ENCODE data around the gene PDE10A.

Gene PDE10A

DNA sequence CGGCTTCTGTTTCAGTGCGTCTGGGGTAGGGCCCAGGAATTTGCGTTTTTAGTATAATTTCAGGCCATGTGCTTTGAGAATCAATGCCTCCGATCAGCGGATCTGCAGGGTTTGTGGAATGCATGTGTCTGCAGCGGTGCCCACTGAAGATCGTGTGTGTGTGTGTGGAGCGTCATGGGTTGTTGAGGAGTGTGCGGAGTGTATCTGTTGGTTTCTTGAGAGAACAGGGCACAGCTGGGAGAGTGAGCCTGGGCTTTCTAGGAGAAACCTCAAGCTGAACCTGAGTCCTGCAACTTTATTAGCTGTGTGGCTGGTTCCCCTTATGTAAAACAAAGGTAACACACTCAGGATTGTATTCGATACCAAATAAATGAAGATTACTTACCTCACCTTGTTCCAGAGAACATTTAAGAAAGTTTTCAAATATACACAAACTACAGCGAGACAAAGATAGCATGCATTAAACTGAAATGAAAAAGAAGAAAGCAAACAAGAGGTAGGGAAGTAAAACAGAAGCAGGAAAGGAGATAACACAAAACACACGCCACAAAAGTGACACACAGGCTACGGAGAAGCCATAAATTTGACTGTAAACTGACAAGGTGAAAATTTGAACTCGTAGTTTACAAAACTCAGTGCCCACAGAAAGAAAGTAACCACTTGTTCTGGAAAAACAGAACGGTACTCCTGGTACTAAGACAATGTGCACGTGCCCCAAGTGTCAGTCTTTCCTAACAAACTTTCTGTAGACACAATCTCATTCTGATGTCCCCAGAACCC is 28.8 kb downstream of the PDE10A start:
- no peak for DNase-seq (ENCODE audit: low spot score)
- in situ Hi-C loops (cut with MboI; ENCODE audit: low sequenced_read_pairs, unreplicated experiment): no loop called here
- TF ChIP-seq, protein P1, sequence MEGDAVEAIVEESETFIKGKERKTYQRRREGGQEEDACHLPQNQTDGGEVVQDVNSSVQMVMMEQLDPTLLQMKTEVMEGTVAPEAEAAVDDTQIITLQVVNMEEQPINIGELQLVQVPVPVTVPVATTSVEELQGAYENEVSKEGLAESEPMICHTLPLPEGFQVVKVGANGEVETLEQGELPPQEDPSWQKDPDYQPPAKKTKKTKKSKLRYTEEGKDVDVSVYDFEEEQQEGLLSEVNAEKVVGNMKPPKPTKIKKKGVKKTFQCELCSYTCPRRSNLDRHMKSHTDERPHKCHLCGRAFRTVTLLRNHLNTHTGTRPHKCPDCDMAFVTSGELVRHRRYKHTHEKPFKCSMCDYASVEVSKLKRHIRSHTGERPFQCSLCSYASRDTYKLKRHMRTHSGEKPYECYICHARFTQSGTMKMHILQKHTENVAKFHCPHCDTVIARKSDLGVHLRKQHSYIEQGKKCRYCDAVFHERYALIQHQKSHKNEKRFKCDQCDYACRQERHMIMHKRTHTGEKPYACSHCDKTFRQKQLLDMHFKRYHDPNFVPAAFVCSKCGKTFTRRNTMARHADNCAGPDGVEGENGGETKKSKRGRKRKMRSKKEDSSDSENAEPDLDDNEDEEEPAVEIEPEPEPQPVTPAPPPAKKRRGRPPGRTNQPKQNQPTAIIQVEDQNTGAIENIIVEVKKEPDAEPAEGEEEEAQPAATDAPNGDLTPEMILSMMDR (IDR thresholded peaks at IDR 0.05; ENCODE audit: borderline replicate concordance, control extremely low read depth, extremely low read depth, insufficient read depth, missing control alignments): no peak

DNA sequence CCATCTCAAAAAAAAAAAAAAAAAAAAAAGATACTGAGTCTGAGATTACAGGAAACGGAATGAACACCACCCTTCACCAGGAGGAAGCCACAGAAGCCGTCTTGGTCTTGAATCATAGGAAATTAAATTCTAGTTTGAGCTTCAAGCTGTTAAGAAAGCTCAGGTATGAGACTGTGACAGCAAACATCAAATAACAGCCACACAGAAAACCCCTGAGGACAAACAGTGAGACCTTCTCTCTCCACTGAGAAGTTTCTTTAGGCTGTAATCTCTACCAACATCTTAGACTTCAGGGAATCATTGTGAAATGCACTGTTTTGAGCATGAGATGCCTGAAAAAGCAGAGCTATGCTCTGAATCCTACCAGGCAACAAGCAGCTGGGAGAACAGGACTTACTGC is 30.8 kb downstream of the PDE10A start:
- TF ChIP-seq, protein P1 (IDR thresholded peaks at IDR 0.05; ENCODE audit: borderline replicate concordance, control extremely low read depth, extremely low read depth, insufficient read depth, missing control alignments): no peak
- no peak for DNase-seq (ENCODE audit: low spot score)
- in situ Hi-C loops (cut with MboI; ENCODE audit: low sequenced_read_pairs, unreplicated experiment): no loop called here

- in situ Hi-C loops (cut with MboI; ENCODE audit: low sequenced_read_pairs, unreplicated experiment): no loop called here
- DNase-seq (ENCODE audit: low spot score): no peak
- TF ChIP-seq, protein P1 (IDR thresholded peaks at IDR 0.05; ENCODE audit: borderline replicate concordance, control extremely low read depth, extremely low read depth, insufficient read depth, missing control alignments): no peak
Measured at GRCh38 chr6:165630544-165630953, 32.5 kb downstream of the PDE10A start.

- in situ Hi-C loops (cut with MboI; ENCODE audit: low sequenced_read_pairs, unreplicated experiment): no loop called here
- TF ChIP-seq, protein P1 (IDR thresholded peaks at IDR 0.05; ENCODE audit: borderline replicate concordance, control extremely low read depth, extremely low read depth, insufficient read depth, missing control alignments): no peak
Measured at GRCh38 chr6:165628955-165629354, 34.1 kb downstream of the PDE10A start.

GRCh38 chr6:165627366-165627765 is 35.7 kb downstream of the PDE10A start:
- TF ChIP-seq, protein P1 (IDR thresholded peaks at IDR 0.05; ENCODE audit: borderline replicate concordance, control extremely low read depth, extremely low read depth, insufficient read depth, missing control alignments): no peak

More at GRCh38 chr6:165628955-165629354, 34.1 kb downstream of the PDE10A start:
- DNase-seq (ENCODE audit: low spot score): no peak

DNA sequence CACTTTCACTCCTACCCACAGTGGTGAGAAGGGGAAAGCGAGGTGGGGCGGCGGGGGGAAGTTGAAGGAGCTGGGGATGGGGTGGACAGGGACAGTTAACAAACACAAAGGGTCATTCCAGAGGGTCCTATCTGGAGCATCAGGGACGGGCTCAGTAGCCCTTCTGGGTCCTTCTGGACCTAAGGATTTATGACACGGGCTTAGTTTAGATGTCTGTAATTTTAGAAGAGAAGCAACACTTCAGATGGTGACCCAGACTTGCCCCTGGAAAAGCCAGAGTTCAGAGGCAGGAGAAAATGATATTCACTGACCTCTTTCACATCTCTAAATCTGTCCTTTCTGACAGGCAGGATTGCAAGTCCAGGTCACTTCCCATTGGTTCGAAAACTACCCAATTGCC is 36.3 kb downstream of the PDE10A start:
- no peak for DNase-seq (ENCODE audit: low spot score)
- TF ChIP-seq, protein P1 (IDR thresholded peaks at IDR 0.05; ENCODE audit: borderline replicate concordance, control extremely low read depth, extremely low read depth, insufficient read depth, missing control alignments): no peak
- in situ Hi-C loops (cut with MboI; ENCODE audit: low sequenced_read_pairs, unreplicated experiment): no loop called here

More at GRCh38 chr6:165627366-165627765, 35.7 kb downstream of the PDE10A start:
- in situ Hi-C loops (cut with MboI; ENCODE audit: low sequenced_read_pairs, unreplicated experiment): no loop called here
- no peak for DNase-seq (ENCODE audit: low spot score)

All from GM13976 (cell line).